Liver (tissue), 9 donors: ENCODE measurements around the gene BIRC5. TPM values are rescaled to one million over a fixed set of nuclear protein-coding genes. Genes with fewer than 3 reads are reported as not detected.

Experiments used
- DNase-seq: peaks from one replicate; pipeline ENCODE4 v3.0.0-alpha.2; 2017; ENCODE audit warnings: low spot score
- H3K27ac ChIP-seq, 2 donors: one replicate each; pipeline ENCODE4 v1.7.0; 2013; ENCODE audit warnings: inconsistent platforms in 2 of 2, low read length in 2 of 2, control low read depth in 1 of 2, low read depth in 1 of 2, mild to moderate bottlenecking in 1 of 2
- H3K27me3 ChIP-seq, 4 donors: one replicate each; pipeline versions ENCODE4 v1.6.1 to v1.7.0; 2013; ENCODE audit warnings: low read length in 3 of 4, inconsistent platforms in 1 of 4, mild to moderate bottlenecking in 1 of 4, moderate library complexity in 1 of 4; ENCODE audit not compliant: control insufficient read depth in 4 of 4, insufficient read depth in 4 of 4
- H3K36me3 ChIP-seq, 4 donors: one replicate each; pipeline versions ENCODE4 v1.6.1 to v1.7.0; 2013; ENCODE audit warnings: low read length in 3 of 4, mild to moderate bottlenecking in 3 of 4, low read depth in 1 of 4, moderate library complexity in 1 of 4; ENCODE audit not compliant: control insufficient read depth in 4 of 4, insufficient read depth in 3 of 4
- H3K4me1 ChIP-seq, 4 donors: one replicate each; pipeline versions ENCODE4 v1.6.1 to v1.7.0; 2013; ENCODE audit warnings: low read length in 3 of 4, mild to moderate bottlenecking in 3 of 4, moderate library complexity in 1 of 4; ENCODE audit not compliant: control insufficient read depth in 4 of 4, insufficient read depth in 4 of 4
- H3K4me3 ChIP-seq, 3 donors: one replicate each; pipeline versions ENCODE4 v1.6.1 to v1.7.0; 2013; ENCODE audit warnings: low read length in 3 of 3, control low read depth in 1 of 3, low read depth in 1 of 3, mild to moderate bottlenecking in 1 of 3
- H3K9ac ChIP-seq, 2 donors: one replicate each; pipeline ENCODE4 v1.7.0; 2013; ENCODE audit warnings: low read length in 2 of 2, mild to moderate bottlenecking in 2 of 2, moderate library complexity in 2 of 2, control low read depth in 1 of 2, low read depth in 1 of 2
- H3K9me3 ChIP-seq, 4 donors: one replicate each; pipeline versions ENCODE4 v1.6.1 to v1.7.0; 2013; ENCODE audit warnings: low read length in 3 of 4; ENCODE audit not compliant: control insufficient read depth in 4 of 4
- EGR1 ChIP-seq, 2 donors: IDR thresholded peaks; 2 replicates each; pipeline ENCODE4 v1.6.1; 2016 to 2018; ENCODE audit warnings: antibody characterized with exemption in 2 of 2, low read depth in 2 of 2
- FOXA1 ChIP-seq: IDR thresholded peaks from 2 replicates; pipeline ENCODE4 v1.6.1; 2016; ENCODE audit warnings: antibody characterized with exemption
- FOXA2 ChIP-seq: IDR thresholded peaks from 2 replicates; pipeline ENCODE4 v1.6.1; 2016; ENCODE audit warnings: antibody characterized with exemption
- GABPA ChIP-seq, 2 donors: IDR thresholded peaks in 1 of 2; conservative IDR thresholded peaks in 1 of 2; 2 replicates each; pipeline ENCODE4 v1.6.1; 2016; ENCODE audit warnings: antibody characterized with exemption in 2 of 2, mild to moderate bottlenecking in 1 of 2, moderate library complexity in 1 of 2
- HNF4A ChIP-seq, 2 donors: conservative IDR thresholded peaks; 2 replicates each; pipeline ENCODE4 v1.6.1; 2016; ENCODE audit warnings: antibody characterized with exemption in 2 of 2, mild to moderate bottlenecking in 2 of 2
- HNF4G ChIP-seq: IDR thresholded peaks from 2 replicates; pipeline ENCODE4 v1.6.1; 2016; ENCODE audit warnings: antibody characterized with exemption
- JUND ChIP-seq, 2 donors: IDR thresholded peaks; 2 replicates each; pipeline ENCODE4 v1.6.1; 2016; ENCODE audit warnings: antibody characterized with exemption in 2 of 2
- NR2F2 ChIP-seq: IDR thresholded peaks from 2 replicates; pipeline ENCODE4 v1.6.1; 2016; ENCODE audit warnings: antibody characterized with exemption
- RAD21 ChIP-seq, 2 donors: IDR thresholded peaks; 2 replicates each; pipeline ENCODE4 v1.6.1; 2016; ENCODE audit warnings: antibody characterized with exemption in 2 of 2, mild to moderate bottlenecking in 2 of 2
- RXRA ChIP-seq, 2 donors: IDR thresholded peaks; 2 replicates each; pipeline ENCODE4 v1.6.1; 2017 to 2018; ENCODE audit warnings: antibody characterized with exemption in 2 of 2, mild to moderate bottlenecking in 1 of 2
- SP1 ChIP-seq: IDR thresholded peaks from 2 replicates; pipeline ENCODE4 v1.6.1; 2018; ENCODE audit warnings: antibody characterized with exemption, mild to moderate bottlenecking
- TAF1 ChIP-seq: conservative IDR thresholded peaks from 2 replicates; pipeline ENCODE4 v1.6.1; 2016; ENCODE audit warnings: antibody characterized with exemption, mild to moderate bottlenecking
- YY1 ChIP-seq: IDR thresholded peaks from 2 replicates; pipeline ENCODE4 v1.6.1; 2016; ENCODE audit warnings: antibody characterized with exemption, mild to moderate bottlenecking
- WGBS: extraction: QIAGEN DNeasy Blood & Tissue Kit; methylation state at CpG from one replicate; pipeline ENCODE4 v1.1.7; 2013; 5-methylcytosine and 5-hydroxymethylcytosine counted together
- polyA plus RNA-seq, 2 donors: library from polyadenylated mRNA; stranded (reverse) in 1 of 2; unstranded in 1 of 2; fragments of 200-250 nt in 1 of 2; fragments of >200 nt in 1 of 2; fragmentation: Nextera tagmentation in 1 of 2; extraction: Ambion mirVana in 1 of 2; gene quantifications; one replicate each; pipeline versions ENCODE4 v1.2.1 to v1.2.3, GENCODE V29; 2013 to 2015
- total RNA-seq, 2 donors: library from RNA; depleted of rRNA; stranded (reverse); fragments of >200 nt; gene quantifications; one replicate each; pipeline ENCODE4 v1.2.3, GENCODE V29; 2014
- TF ChIP-seq, protein P1 (sequence below): IDR thresholded peaks from 2 replicates; pipeline ENCODE4 v1.6.1; 2016; ENCODE audit warnings: antibody characterized with exemption, mild to moderate bottlenecking
- TF ChIP-seq, protein P2 (sequence below): fragments of 150-350 bp; IDR thresholded peaks from 2 replicates; pipeline ENCODE4 v1.5.1; 2017; ENCODE audit warnings: improper control_type of control experiment, low read depth, low read length; ENCODE audit not compliant: missing input control
- TF ChIP-seq, protein P3 (sequence below): IDR thresholded peaks from 2 replicates; pipeline ENCODE4 v1.6.1; 2016; ENCODE audit warnings: antibody characterized with exemption
- TF ChIP-seq, protein P4 (sequence below): IDR thresholded peaks from 2 replicates; pipeline ENCODE4 v1.6.1; 2016; ENCODE audit warnings: antibody characterized with exemption
- TF ChIP-seq, protein P5 (sequence below): IDR thresholded peaks from 2 replicates; pipeline ENCODE4 v1.6.1; 2016; ENCODE audit warnings: antibody characterized with exemption
- donor health status: healthy.
- donor health status: healthy.
- donor health status: healthy.
- donor health status: healthy.
- donor health status: healthy.

The BIRC5 gene
- total and polyA plus RNA-seq, 4 donors = 0.42 to 73.2 (median 3.1) TPM

DNA sequence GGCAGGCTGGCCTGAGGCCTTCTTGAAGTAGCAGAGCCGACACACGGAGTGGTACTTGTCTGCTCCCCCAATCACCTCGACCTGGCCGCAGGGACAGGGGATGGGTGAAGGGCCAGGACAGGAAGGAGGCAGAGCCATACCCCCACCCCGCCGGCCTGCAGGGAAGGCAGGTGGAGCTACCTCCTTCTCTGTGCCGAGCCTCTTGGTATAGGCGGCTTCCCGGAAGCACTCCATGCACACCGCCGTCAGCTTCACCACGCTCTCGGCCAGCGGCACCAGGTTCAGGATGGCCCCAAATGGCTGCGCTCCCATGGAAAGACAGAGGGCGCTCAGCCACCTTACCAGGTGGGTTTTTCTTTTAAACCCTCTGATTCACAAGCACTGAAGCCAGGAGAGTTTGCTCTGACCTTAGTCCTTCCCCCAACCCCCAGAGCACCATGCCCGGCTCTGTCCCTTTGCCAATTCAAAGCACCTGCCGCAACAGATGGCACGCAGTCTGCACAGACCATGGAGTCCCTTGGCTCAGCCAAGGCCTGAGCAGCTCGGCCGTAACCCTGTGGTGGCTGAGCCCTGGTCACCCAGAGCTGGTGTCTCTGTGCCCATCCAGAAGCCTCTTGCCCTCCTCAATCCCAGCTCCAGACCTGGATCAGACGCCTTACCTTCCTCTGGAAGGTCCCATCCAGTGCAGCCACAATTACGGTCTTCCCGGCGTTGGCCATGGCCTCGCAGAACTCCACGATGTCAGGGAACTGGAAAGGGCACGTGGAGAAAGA lies 39.0 kb upstream of the BIRC5 start:
- TF ChIP-seq TAF1 (peak; percentile 9), SP1 (peak; percentile 40), RXRA (IDR thresholded peaks at IDR 0.05) (peak; percentile 60 to 78), FOXA1 (no peak), HNF4A (conservative IDR thresholded peaks at IDR 0.05) (peak in 1 of 2 donors; percentile 69), RAD21 (IDR thresholded peaks at IDR 0.05) (peak in 1 of 2 donors; percentile 47), EGR1 (IDR thresholded peaks at IDR 0.05; ENCODE audit: low read depth in 2 of 2) (peak in 1 of 2 donors; percentile 44), NR2F2 (no peak), JUND (IDR thresholded peaks at IDR 0.05) (peak in 1 of 2 donors; percentile 9), FOXA2 (no peak), YY1 (peak; percentile 77), GABPA (IDR thresholded peaks at IDR 0.05 in 1 of 2, conservative IDR thresholded peaks at IDR 0.05 in 1 of 2) (no peak), HNF4G (no peak)
- TF ChIP-seq, protein P1, sequence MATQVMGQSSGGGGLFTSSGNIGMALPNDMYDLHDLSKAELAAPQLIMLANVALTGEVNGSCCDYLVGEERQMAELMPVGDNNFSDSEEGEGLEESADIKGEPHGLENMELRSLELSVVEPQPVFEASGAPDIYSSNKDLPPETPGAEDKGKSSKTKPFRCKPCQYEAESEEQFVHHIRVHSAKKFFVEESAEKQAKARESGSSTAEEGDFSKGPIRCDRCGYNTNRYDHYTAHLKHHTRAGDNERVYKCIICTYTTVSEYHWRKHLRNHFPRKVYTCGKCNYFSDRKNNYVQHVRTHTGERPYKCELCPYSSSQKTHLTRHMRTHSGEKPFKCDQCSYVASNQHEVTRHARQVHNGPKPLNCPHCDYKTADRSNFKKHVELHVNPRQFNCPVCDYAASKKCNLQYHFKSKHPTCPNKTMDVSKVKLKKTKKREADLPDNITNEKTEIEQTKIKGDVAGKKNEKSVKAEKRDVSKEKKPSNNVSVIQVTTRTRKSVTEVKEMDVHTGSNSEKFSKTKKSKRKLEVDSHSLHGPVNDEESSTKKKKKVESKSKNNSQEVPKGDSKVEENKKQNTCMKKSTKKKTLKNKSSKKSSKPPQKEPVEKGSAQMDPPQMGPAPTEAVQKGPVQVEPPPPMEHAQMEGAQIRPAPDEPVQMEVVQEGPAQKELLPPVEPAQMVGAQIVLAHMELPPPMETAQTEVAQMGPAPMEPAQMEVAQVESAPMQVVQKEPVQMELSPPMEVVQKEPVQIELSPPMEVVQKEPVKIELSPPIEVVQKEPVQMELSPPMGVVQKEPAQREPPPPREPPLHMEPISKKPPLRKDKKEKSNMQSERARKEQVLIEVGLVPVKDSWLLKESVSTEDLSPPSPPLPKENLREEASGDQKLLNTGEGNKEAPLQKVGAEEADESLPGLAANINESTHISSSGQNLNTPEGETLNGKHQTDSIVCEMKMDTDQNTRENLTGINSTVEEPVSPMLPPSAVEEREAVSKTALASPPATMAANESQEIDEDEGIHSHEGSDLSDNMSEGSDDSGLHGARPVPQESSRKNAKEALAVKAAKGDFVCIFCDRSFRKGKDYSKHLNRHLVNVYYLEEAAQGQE = no peak
- TF ChIP-seq, protein P2, sequence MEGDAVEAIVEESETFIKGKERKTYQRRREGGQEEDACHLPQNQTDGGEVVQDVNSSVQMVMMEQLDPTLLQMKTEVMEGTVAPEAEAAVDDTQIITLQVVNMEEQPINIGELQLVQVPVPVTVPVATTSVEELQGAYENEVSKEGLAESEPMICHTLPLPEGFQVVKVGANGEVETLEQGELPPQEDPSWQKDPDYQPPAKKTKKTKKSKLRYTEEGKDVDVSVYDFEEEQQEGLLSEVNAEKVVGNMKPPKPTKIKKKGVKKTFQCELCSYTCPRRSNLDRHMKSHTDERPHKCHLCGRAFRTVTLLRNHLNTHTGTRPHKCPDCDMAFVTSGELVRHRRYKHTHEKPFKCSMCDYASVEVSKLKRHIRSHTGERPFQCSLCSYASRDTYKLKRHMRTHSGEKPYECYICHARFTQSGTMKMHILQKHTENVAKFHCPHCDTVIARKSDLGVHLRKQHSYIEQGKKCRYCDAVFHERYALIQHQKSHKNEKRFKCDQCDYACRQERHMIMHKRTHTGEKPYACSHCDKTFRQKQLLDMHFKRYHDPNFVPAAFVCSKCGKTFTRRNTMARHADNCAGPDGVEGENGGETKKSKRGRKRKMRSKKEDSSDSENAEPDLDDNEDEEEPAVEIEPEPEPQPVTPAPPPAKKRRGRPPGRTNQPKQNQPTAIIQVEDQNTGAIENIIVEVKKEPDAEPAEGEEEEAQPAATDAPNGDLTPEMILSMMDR = peak; percentile 42
- TF ChIP-seq, protein P3, sequence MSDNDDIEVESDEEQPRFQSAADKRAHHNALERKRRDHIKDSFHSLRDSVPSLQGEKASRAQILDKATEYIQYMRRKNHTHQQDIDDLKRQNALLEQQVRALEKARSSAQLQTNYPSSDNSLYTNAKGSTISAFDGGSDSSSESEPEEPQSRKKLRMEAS = peak; percentile 76
- TF ChIP-seq, protein P4, sequence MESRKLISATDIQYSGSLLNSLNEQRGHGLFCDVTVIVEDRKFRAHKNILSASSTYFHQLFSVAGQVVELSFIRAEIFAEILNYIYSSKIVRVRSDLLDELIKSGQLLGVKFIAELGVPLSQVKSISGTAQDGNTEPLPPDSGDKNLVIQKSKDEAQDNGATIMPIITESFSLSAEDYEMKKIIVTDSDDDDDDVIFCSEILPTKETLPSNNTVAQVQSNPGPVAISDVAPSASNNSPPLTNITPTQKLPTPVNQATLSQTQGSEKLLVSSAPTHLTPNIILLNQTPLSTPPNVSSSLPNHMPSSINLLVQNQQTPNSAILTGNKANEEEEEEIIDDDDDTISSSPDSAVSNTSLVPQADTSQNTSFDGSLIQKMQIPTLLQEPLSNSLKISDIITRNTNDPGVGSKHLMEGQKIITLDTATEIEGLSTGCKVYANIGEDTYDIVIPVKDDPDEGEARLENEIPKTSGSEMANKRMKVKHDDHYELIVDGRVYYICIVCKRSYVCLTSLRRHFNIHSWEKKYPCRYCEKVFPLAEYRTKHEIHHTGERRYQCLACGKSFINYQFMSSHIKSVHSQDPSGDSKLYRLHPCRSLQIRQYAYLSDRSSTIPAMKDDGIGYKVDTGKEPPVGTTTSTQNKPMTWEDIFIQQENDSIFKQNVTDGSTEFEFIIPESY = no peak
- TF ChIP-seq, protein P5, sequence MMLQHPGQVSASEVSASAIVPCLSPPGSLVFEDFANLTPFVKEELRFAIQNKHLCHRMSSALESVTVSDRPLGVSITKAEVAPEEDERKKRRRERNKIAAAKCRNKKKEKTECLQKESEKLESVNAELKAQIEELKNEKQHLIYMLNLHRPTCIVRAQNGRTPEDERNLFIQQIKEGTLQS = no peak
- Histone ChIP-seq H3K9me3 (no peaks in the 10 kb centered on the region), H3K36me3 (peaks cover 0 to 21% (median 4%) of the 10 kb centered on the region in 4 donors), H3K4me1 (peaks cover 13 to 48% (median 34%) of the 10 kb centered on the region in 4 donors), H3K27ac (peak overlapping the region; percentile 69 to 76), H3K9ac (peak overlapping the region in 1 of 2 donors; percentile 36), H3K4me3 (peak overlapping the region; percentile 7 to 49 (median 31)), H3K27me3 (no peaks in the 10 kb centered on the region)
- no peak for DNase-seq
- WGBS = 32% methylated on average over 28 of the region's 28 CpGs
